ENCODE results near the gene SHISA5.
"Not testable (repeated sequence)": the region's sequence is repeated elsewhere in the genome, so short reads cannot be mapped to it uniquely, and the experiment has no call there.

The SHISA5 gene

GRCh38 chr3:48477959-48478520 is 25.9 kb downstream of the SHISA5 start:
- no peak for DNase-seq (ENCODE audit: low read depth)

GRCh38 chr3:48476426-48477053 is 27.4 kb downstream of the SHISA5 start:
- no peak for DNase-seq (ENCODE audit: low read depth)

- DNase-seq (ENCODE audit: low read depth), result no peak
Observed at GRCh38 chr3:48475188-48475587, 28.8 kb downstream of the SHISA5 start.

GRCh38 chr3:48474619-48475018 is 29.4 kb downstream of the SHISA5 start:
- DNase-seq (ENCODE audit: low read depth), result no peak

- DNase-seq (ENCODE audit: low read depth), result not testable (repeated sequence)
Observed at GRCh38 chr3:48474031-48474430, 29.9 kb downstream of the SHISA5 start.

- no peak for DNase-seq (ENCODE audit: low read depth)
Observed at GRCh38 chr3:48473617-48473952, 30.4 kb downstream of the SHISA5 start.

GRCh38 chr3:48472923-48473616 is 30.9 kb downstream of the SHISA5 start:
- DNase-seq (ENCODE audit: low read depth), result peak; percentile 84

- no peak for DNase-seq (ENCODE audit: low read depth)
Observed at GRCh38 chr3:48472673-48472922, 31.4 kb downstream of the SHISA5 start.

GRCh38 chr3:48470286-48470685 is 33.7 kb downstream of the SHISA5 start:
- DNase-seq (ENCODE audit: low read depth), result no peak

GRCh38 chr3:48469046-48469915 is 34.7 kb downstream of the SHISA5 start:
- DNase-seq (ENCODE audit: low read depth), result no peak

GRCh38 chr3:48468329-48468731 is 35.6 kb downstream of the SHISA5 start:
- no peak for DNase-seq (ENCODE audit: low read depth)

- DNase-seq (ENCODE audit: low read depth), result no peak
Observed at GRCh38 chr3:48467473-48468267, 36.3 kb downstream of the SHISA5 start.

- no peak for DNase-seq (ENCODE audit: low read depth)
Observed at GRCh38 chr3:48467110-48467454, 36.9 kb downstream of the SHISA5 start.

- DNase-seq (ENCODE audit: low read depth), result no peak
Observed at GRCh38 chr3:48466386-48467109, 37.4 kb downstream of the SHISA5 start.

- peak; percentile 100 for DNase-seq (ENCODE audit: low read depth)
Observed at GRCh38 chr3:48465531-48466378, 38.2 kb downstream of the SHISA5 start.

GRCh38 chr3:48465237-48465530 is 38.8 kb downstream of the SHISA5 start:
- DNase-seq (ENCODE audit: low read depth), result no peak

GRCh38 chr3:48464713-48465221 is 39.2 kb downstream of the SHISA5 start:
- no peak for DNase-seq (ENCODE audit: low read depth)

GRCh38 chr3:48463703-48464102 is 40.3 kb downstream of the SHISA5 start:
- no peak for DNase-seq (ENCODE audit: low read depth)

GRCh38 chr3:48461767-48462166 is 42.2 kb downstream of the SHISA5 start:
- DNase-seq (ENCODE audit: low read depth), result not testable (repeated sequence)

- no peak for DNase-seq (ENCODE audit: low read depth)
Observed at GRCh38 chr3:48460517-48460902, 43.5 kb downstream of the SHISA5 start.
